HG03196 (cell line): ENCODE data around the gene PSG6.
"Not testable (repeated sequence)": the region's sequence is repeated elsewhere in the genome, so short reads cannot be mapped to it uniquely, and the experiment has no call there.

Experiments used
- ATAC-seq: cut with Tn5 transposase; IDR thresholded peaks from one replicate; pipeline ENCODE4 v1.9.1; 2021; ENCODE audit not compliant: unreplicated experiment

Gene PSG6

DNA sequence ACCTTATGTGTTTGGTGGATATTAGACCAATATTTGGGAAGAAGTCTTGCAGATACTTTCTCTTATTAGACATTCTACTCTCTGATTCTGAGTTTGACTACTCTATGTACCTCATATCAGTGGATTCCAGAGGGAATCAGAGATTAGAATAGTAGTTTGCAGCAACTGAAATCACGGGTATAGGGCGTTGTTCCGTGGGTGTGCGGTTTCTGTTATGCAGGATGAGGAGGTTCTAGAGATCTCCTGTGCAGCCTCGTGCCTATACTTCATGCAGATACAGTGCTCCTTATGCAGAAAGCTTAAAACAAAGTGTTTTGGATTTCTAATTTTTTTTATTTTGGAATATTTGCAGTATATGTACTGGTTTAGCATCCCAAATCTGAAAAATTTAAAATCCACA, 6.0 kb downstream of the PSG6 start:
- ATAC-seq: not testable (repeated sequence)

DNA sequence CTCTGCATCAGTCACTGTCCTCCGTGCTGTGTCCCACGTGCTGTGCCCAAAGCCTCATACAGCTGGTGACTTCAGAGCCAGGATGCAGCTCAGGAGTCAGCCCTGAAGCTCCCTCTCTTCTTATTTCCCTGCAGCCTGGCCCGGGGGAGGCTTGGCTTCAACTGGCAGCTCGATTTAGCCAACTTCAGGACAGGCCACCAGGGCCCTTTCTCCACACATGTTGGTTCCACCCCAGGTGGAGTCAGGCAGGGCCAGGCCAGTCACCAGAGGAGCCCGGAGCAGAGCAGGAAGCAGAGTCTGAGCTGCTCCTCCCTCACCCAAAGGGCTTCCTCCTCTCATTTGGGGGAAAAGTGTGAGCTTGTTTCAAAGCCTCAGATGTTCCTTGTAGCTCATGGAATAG, 11.5 kb downstream of the PSG6 start:
- not testable (repeated sequence) for ATAC-seq

DNA sequence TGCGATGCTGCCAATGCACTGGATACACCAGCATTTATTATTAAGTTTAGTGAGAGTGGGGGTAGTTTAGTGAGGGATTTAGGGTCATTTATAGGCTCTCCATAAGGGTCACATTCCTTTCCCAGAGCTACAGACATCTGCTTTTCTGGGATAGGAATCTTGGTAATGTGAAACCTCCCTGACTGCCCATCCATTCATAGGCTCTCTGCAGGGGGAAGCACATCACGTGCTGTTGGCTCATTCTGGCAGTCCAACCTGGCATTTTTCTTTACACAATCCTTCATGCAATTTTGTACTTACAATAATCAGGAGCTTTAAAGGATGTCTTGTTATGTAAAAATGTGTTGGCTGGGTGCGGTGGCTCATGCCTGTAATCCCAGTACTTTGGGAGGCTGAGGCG, 17.1 kb downstream of the PSG6 start:
- ATAC-seq: not testable (repeated sequence)

DNA sequence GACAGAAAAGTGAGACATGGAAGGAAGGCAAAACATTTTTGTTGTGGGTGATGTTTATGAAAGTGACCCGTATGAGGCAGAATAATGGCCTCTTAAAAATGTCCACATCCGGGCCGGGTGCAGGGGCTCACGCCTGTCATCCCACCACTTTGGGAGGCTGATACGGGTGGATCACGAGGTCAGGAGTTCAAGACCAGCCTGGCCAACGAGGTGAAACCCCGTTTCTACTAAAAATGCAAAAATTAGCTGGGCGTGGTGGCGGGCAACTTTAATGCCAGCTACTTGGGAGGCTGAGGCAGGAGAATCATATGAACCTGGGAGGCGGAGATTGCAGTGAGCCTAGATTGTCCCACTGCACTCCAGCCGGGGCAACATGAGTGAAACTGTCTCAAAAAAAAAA, 18.0 kb downstream of the PSG6 start:
- not testable (repeated sequence) for ATAC-seq

DNA sequence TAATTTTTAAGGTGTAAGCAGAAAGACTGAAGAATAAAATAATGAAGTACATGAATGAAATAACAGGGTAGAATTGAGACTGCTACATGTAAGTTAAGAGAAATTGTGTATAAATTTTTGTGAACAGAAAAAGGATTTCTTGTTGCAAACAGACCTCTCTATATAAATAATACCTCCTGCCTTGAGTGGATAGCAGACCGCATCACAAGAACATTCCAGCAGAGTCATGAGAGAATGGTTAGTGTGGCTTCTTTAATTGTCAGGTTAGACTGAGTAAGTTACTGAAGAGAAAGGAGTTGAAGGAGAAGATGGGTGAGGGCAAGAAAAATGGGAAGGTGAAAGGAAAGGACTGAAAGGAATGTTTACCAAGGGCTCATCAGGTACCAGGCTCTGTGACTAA, 18.6 kb downstream of the PSG6 start:
- not testable (repeated sequence) for ATAC-seq

DNA sequence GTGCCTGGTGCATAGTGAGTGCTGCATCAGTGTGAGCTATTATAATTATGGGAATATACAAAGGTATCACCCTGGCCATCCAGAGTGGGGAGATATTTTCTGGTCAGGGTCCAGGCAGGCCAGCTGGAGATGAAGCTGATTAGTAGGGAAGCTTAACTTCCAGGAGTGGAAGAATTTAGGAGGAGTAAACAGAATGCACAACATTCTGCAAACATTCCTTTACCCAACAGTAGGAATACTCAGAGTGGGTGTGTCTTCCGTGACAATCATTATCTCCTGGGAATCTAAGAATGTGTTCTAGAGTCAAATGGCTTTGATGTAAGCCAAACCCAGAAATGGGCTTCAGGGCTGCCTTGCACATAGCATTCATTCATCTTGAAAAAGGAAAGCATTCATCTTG, 19.0 kb downstream of the PSG6 start:
- not testable (repeated sequence) for ATAC-seq

DNA sequence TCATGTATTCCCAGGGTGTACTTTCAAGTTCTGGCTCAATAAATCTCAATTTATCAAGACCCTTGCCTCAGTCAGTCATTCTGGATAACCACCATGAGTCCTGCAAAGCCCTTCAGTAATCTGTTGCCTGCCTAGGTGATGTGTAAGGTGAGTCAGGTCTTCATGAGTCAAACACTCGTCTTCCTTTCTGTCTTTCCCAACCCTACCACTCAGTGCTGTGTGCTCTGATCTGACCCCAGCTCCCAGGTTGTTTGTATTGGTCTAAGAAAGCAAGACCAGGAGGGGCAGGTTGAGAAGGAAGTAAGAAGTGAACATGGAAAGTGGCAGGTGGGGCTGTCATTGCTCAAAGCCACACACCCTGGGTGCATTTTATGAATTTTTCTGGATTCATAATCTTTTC, 20.0 kb downstream of the PSG6 start:
- not testable (repeated sequence) for ATAC-seq

DNA sequence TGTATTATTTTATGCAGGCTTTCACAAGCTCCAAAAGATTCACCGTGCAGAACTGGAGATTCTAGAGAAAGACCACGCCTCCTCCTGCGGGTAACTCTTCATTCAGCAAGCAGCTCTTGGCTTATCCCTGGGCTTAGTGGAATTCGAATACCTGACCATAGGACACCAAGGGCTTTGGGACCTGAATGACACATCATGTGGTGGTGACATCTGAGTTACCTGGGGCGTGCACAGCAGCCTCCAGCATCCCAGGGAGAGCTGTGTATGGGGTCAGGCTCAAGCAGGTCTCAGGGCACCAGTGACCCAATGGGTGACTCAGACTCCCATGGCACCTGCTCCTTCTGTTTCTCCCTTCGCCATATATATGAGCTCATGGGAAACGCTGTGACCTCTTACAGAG, 27.2 kb downstream of the PSG6 start:
- ATAC-seq: not testable (repeated sequence)

DNA sequence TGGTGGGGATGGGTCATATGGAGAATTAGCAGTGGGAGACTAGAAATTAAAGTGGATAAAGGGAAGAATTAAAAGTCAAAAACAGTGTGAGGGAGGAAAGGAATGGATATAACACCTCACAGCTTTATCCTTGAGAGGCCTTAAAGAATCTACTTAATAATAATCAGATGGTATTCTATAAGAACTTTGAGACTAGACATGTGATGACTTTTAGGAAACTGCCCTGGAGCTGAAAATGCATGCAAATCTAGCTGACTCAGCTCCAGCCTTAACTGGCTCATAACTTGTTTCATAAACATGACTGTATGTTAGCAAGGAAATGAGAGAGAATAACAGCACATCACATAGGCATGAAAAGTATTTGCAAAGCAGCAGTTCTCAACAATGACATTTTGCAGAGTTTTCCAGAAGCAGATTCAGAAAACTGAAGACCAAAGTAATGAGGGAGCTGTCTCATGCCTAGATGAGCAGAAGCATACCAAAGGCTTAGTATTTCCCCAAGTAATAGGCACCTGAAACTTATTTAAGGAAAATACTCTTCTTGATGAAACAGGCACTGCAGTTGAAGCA, 29.7 kb downstream of the PSG6 start:
- not testable (repeated sequence) for ATAC-seq

DNA sequence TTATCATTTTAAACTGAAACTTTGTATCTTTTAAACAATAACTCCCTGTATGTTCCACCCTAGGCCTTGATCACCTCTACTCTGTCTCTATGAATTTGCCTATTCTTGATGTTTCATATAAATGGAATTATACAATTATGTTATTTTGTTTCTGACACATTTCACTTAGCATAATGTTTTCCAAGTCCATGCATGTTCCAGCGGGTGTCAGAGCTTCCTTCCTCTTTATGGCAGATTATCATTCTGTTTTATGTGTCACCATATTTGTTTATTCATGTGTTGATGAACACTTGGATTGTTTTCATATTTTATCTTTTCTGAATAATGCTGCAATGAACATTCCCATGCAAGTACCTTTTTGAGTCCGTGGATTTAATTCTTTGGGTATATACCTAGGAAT, 35.0 kb downstream of the PSG6 start:
- not testable (repeated sequence) for ATAC-seq

DNA sequence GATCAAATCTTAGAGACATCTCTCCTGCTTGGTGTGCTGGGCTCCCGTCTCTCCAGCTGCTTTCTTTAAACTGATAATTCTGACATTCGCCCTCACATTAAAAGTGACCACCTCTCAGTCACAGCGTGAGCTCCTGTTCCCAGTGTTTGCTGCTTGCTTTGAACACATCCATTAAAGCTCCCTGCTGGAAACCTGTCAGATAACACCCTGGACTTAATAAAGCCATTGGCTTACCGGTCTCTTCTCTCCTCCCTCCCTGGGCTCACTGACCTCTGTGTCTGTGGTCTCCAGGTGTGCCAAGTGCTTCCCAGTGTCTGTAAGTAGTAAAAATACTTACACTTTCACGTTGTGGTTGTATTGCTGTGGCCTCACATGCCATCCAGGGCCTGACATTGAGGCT, 35.7 kb downstream of the PSG6 start:
- ATAC-seq: not testable (repeated sequence)

DNA sequence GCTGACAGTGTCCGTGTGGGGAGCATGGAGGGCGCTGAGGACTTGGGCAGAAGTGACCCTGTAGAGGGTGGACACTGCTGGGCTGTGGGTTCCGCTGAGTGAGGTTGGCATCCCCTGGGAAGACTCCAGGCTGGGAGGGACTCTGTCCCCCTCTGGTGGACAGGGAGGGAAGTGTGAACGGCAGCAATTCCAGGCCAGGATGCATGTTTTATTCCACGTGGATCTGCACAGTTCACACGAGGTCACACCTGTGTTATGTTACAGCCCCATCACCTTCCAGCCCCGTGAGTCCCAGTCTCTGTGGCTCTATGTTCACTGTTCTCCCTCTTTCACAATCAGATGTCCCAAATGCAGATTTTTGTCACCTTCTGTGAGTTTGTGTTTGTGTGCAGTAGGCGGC, 36.4 kb downstream of the PSG6 start:
- not testable (repeated sequence) for ATAC-seq

DNA sequence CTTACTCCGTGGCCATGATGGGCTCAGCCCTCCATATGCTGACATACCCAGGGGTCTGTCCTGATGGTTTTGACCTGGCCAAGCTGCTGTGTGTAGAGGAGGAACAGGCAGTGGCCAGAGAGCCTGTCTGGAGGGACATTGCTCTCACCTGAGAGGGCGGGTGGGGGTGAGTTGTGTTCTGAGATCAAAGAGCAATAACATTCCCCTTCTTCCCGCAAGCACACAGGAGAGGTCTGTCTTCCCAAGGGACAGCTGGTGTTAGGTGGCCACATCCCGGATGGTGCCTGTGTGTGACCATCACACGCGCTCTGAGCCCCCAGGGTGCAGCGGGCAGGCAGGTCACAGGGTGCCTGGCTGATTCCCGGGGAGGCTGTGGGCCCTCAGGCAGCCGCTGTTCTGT, 37.1 kb downstream of the PSG6 start:
- ATAC-seq: not testable (repeated sequence)

DNA sequence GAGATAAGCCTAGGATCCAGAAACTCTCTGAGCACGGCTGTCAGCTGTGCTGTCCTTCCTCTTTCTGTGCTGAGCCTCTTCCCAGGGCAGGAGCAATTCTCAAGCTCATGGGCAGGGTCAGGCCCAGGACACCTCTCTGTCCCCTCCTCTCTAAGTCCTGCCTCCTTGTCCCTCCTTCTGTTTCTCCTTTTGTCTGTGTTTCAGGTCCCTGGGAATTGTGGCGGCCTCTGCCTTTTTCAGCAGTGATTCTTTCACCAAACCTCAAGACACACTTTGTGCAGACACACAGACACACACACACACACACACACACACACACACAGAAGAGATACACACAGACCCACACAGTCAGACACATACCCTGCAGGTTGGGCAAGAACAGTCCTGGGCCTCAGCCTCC, 38.1 kb downstream of the PSG6 start, which contains the start of gene PSG1:
Gene PSG1, minus strand, starts transcription at position 101 of the 400 bp plus-strand sequence. CDS start 132 bp downstream, outside the sequence.
- no peak for ATAC-seq

DNA sequence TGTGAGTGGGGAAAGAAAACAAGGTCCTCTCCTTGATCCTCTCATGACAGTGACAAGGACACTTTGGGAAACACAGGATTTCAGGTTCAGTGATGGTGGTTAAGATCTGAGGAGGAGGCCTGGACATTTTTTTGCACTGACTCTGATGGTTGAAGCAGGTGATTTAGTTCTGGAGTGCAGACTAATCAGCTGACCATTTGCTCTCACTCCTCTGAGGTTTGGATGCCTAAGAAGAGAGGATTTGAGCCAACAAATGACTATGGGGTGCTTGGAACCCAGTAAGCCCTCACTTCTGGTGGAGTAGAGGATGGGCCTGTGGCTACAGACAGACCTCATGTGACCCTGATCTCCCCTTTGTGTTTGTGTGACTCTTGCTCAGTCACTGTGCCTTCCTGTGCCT, 41.1 kb downstream of the PSG6 start:
- ATAC-seq: not testable (repeated sequence)

DNA sequence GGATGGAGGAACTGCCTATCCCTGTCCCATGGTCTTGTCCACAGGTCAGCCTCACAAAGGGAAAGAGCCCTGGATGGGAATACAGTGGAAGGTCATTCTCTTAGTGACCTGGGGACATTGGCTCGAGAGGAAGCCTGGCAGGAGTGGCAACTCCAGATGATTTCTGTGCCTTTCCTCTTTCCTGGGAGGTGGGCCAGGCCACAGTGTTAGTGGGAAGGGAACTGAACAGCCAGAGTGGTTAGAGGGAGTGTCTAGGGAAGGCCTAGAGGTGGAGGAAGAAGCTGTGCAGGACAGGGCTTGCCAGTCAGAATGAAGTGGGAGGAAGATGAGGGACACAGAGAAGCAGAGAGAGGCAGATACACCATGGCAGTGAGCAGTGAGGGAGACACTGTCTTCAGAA, 41.8 kb downstream of the PSG6 start:
- ATAC-seq: not testable (repeated sequence)

DNA sequence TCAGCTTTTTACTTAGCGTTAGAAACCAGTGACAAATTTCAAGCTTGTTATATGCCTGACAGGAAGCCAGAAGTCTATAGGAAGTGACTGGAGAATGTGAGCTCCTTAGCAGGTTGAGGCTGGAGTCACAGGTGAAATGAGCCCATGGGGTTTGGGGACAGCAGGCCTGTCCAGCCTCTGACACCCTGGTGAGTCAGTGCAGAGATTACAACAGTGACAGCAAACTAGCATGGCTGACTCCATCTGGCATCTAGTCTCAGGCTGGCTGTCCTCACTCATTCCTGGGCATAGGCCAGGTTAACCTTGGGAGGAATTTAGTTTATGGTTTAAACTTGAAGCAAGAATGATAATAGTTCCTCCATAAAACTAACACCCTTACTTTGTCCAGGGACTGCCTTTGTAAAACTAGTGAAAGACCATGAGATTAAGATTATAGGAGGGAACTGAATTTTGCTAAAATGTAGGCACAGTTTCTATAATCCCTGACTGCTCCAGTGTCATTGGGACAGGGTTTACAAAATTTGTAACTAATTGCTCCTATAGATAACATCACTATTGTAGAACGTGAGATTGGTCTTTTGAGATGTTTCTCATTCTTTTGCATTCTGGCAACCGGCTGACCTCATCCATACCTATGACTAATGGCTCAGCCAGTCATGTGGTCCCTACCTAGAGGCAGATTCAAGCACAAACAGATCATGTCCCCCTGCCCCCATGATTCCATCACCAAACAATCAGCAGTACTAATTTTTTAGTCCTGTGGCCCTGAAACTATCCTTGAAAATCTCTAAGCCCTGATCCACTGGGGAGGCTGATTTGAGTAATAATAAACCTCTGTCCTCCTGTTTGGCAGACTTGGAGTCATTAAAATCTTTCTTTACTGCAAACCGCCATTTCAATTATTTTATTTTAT, 42.5 kb downstream of the PSG6 start:
- ATAC-seq: not testable (repeated sequence)

DNA sequence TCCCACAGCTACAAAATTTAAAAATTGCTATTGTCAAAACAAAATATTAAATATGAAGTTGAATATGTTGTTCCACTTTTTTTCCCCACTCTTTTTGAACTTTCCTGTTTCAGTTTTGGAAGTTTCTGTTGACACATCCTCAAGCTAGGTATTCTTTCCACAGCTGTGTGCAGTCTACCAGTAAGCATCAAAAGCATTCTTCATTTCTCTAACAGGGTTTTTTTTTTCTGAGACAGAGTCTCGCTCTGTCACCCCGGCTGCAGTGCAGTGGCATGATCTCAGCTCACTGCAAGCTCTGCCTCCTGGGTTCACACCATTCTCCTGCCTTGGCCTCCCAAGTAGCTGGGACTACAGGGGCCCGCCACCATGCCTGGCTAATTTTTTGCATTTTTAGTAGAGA, 43.6 kb downstream of the PSG6 start:
- ATAC-seq: not testable (repeated sequence)

DNA sequence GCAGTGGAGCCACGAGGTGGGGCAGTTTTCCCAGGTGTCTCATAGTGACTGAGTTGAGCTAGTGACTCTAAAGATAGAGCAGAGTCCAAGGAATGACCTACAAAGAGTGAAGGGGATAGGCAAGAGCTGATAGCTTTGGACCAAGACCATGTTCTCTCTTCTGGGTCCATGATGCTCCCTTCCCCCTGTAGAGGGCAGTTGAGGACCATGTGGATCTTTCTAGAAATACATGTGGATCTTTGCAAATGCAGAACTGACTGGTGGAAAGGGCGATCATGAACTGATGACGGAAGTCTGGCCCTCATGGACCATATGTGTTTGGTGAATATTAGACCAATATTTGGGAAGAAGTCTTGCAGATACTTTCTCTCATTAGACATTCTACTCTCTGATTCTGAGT, 45.1 kb downstream of the PSG6 start:
- ATAC-seq: no peak

DNA sequence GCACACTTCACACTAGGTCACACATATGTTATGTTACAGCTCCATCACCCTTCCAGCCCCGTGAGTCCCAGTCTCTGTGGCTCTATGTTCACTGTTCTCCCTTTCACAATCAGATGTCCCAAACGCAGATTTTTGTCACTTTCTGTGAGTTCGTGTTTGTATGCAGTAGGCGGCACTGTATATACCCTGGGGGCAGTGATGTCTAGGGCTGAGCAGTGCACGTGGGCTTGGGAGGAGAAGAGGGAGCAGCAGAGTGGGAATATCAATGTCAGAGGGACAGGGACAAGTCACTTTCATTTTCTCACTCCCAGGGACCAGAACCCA, 60.2 kb downstream of the PSG6 start:
- ATAC-seq: no peak

DNA sequence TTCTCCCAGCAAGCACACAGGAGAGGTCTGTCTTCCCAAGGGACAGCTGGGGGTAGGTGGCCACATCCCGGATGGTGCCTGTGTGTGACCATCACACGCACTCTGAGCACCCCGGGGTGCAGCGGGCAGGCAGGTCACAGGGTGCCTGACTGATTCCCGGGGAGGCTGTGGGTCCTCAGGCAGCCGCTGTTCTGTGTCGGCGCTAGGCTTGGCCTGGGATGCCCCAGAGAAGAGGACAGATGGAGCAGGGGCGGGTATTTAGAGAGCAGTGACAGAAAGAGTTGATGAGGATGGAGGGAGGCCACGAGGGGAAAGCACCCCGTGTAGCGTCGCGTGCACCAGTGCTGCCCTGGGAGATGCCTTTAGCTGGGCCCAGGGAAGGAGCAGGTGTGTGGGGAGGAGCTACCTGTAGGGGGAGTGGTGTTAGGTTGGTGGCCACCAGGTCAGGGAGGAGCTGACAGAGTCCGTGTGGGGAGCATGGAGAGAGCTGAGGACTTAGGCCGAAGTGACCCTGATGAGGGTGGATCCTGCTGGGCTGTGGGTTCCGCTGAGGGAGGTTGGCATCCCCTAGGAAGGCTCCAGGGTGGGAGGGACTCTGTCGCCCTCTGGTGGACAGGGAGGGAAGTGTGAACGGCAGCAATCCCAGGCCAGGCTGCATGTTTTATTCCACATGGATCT, 60.7 kb downstream of the PSG6 start:
- not testable (repeated sequence) for ATAC-seq

DNA sequence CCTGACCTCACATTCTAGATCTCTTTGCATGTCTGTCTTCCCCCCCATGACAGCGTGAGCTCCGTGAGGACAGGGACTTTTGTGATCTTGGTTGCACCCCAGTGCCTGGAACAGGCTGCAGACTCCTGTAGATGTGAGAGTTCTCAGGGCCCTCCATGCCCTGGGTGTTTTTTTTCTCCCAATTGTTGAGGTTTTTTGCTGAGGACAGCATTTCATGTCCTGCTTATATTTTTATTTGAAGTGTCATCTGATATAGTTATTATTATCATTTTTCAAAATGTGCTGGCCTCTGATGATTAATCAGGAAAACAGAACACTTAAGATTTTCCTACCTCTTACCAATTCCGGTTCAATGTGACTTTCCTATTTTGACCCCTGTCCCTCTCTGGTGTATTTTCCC, 62.9 kb downstream of the PSG6 start:
- ATAC-seq: not testable (repeated sequence)
